WTC11 (cell line): ENCODE results near the gene SH3GL1. TPM values are rescaled to one million over a fixed set of nuclear protein-coding genes. Genes with fewer than 3 reads are reported as not detected.

ENCODE experiments used
- ATAC-seq: fragments of 200-7000 bp; cut with Tn5 transposase; 2 replicates; pipeline ENCODE4 v1.10.0; 2021; ENCODE audit warnings: mild to moderate bottlenecking, moderate library complexity
- CTCF ChIA-PET: fragments of 300-600 bp; sonication (Branson Sonifier 250); formaldehyde crosslinking; loops from one replicate; lab custom pipeline; 2021; ENCODE audit warnings: antibody characterized with exemption; lab: Charles Lee
- POLR2A ChIA-PET: fragments of 350-600 bp; sonication (Branson Sonifier 250); formaldehyde crosslinking; loops from one replicate; lab custom pipeline; 2021; ENCODE audit warnings: antibody characterized with exemption; lab: Charles Lee
- DNase-seq: peaks from one replicate; pipeline ENCODE4 v3.0.0; 2021; ENCODE audit warnings: low spot score
- H3K27ac Mint-ChIP-seq: 2 replicates; pipeline ENCODE4 v1.8.0; 2021; ENCODE audit warnings: mixed read lengths
- H3K27me3 Mint-ChIP-seq: 2 replicates; pipeline ENCODE4 v1.8.0; 2021; ENCODE audit warnings: low read depth, mild to moderate bottlenecking, moderate library complexity, mixed read lengths
- H3K36me3 Mint-ChIP-seq: 2 replicates; pipeline ENCODE4 v1.8.0; 2021; ENCODE audit warnings: mixed read lengths
- H3K4me1 Mint-ChIP-seq: 2 replicates; pipeline ENCODE4 v1.8.0; 2022; ENCODE audit warnings: mixed read lengths
- H3K4me3 Mint-ChIP-seq: 2 replicates; pipeline ENCODE4 v1.8.0; 2021; ENCODE audit warnings: mild to moderate bottlenecking, moderate library complexity, mixed read lengths
- H3K9me3 Mint-ChIP-seq: 2 replicates; pipeline ENCODE4 v1.8.0; 2021; ENCODE audit warnings: mixed read lengths
- ATF1 ChIP-seq: sonication (generic); formaldehyde crosslinking; IDR thresholded peaks from 2 replicates; pipeline ENCODE4 v1.8.1; 2023; ENCODE audit warnings: mild to moderate bottlenecking, moderate library complexity, missing genetic modification reagents
- ATF2 ChIP-seq: sonication (generic); formaldehyde crosslinking; IDR thresholded peaks from 2 replicates; pipeline ENCODE4 v1.8.1; 2022; ENCODE audit warnings: low read depth, missing genetic modification reagents, borderline replicate concordance
- ELF4 ChIP-seq: sonication (generic); formaldehyde crosslinking; IDR thresholded peaks from 2 replicates; pipeline ENCODE4 v1.8.1; 2022; ENCODE audit warnings: low read depth, mild to moderate bottlenecking, moderate library complexity, missing genetic modification reagents
- GRHL2 ChIP-seq: fragments of 250-450 bp; sonication (Bioruptor Pico); IDR thresholded peaks from 2 replicates; pipeline ENCODE4 v1.8.0; 2022; ENCODE audit warnings: mild to moderate bottlenecking, moderate library complexity; ENCODE audit not compliant: insufficient replicate concordance, severe bottlenecking
- MLX ChIP-seq: sonication (generic); formaldehyde crosslinking; IDR thresholded peaks from 2 replicates; pipeline ENCODE4 v1.8.1; 2023; ENCODE audit warnings: mild to moderate bottlenecking, missing genetic modification reagents, moderate library complexity
- MXD4 ChIP-seq: fragments of 250-450 bp; sonication (Bioruptor Pico); IDR thresholded peaks from 2 replicates; pipeline ENCODE4 v1.8.0; 2021; ENCODE audit warnings: mild to moderate bottlenecking, moderate library complexity, borderline replicate concordance
- NFATC4 ChIP-seq: fragments of 250-450 bp; sonication (Bioruptor Pico); IDR thresholded peaks from 2 replicates; pipeline ENCODE4 v1.9.0; 2021; ENCODE audit warnings: mild to moderate bottlenecking
- NFYB ChIP-seq: sonication (generic); formaldehyde crosslinking; conservative IDR thresholded peaks from 2 replicates; pipeline ENCODE4 v1.8.0; 2022; ENCODE audit warnings: low read depth, missing genetic modification reagents
- TEAD1 ChIP-seq: sonication (generic); formaldehyde crosslinking; IDR thresholded peaks from 2 replicates; pipeline ENCODE4 v1.8.0; 2022; ENCODE audit warnings: mild to moderate bottlenecking, missing genetic modification reagents
- TEAD4 ChIP-seq: sonication (generic); formaldehyde crosslinking; IDR thresholded peaks from 2 replicates; pipeline ENCODE4 v1.8.0; 2022; ENCODE audit warnings: mild to moderate bottlenecking, missing genetic modification reagents
- ZBTB43 ChIP-seq: sonication (generic); formaldehyde crosslinking; IDR thresholded peaks from 2 replicates; pipeline ENCODE4 v1.8.1; 2023; ENCODE audit warnings: mild to moderate bottlenecking, missing genetic modification reagents
- ZMAT4 ChIP-seq: fragments of 250-450 bp; sonication (Bioruptor Pico); IDR thresholded peaks from 2 replicates; pipeline ENCODE4 v1.9.0; 2021; ENCODE audit warnings: mild to moderate bottlenecking
- ZNF138 ChIP-seq: sonication (generic); formaldehyde crosslinking; conservative IDR thresholded peaks from 2 replicates; pipeline ENCODE4 v1.8.1; 2022; ENCODE audit warnings: mild to moderate bottlenecking, moderate library complexity, missing genetic modification reagents
- ZNF232 ChIP-seq: sonication (generic); formaldehyde crosslinking; IDR thresholded peaks from 2 replicates; pipeline ENCODE4 v1.8.0; 2022; ENCODE audit warnings: mild to moderate bottlenecking, missing genetic modification reagents
- ZNF396 ChIP-seq: fragments of 250-450 bp; sonication (Bioruptor Pico); IDR thresholded peaks from 2 replicates; pipeline ENCODE4 v1.8.0; 2021; ENCODE audit warnings: mild to moderate bottlenecking, moderate library complexity, borderline replicate concordance
- ZNF423 ChIP-seq: fragments of 250-450 bp; sonication (Bioruptor Pico); IDR thresholded peaks from 2 replicates; pipeline ENCODE4 v2.1.2; 2022; ENCODE audit warnings: mild to moderate bottlenecking, moderate library complexity
- ZNF425 ChIP-seq: fragments of 250-450 bp; sonication (Bioruptor Pico); conservative IDR thresholded peaks from 2 replicates; pipeline ENCODE4 v1.9.0; 2021; ENCODE audit warnings: mild to moderate bottlenecking
- ZNF512 ChIP-seq: sonication (generic); formaldehyde crosslinking; IDR thresholded peaks from 2 replicates; pipeline ENCODE4 v1.8.1; 2022; ENCODE audit warnings: missing genetic modification reagents, borderline replicate concordance
- total RNA-seq: library from RNA; stranded (reverse); gene quantifications from 3 replicates; pipeline ENCODE4 v1.2.3, GENCODE V29; 2021

Gene SH3GL1
- total RNA-seq, 1 experiment from 2014 or later = 109 TPM

- no peaks in the 10 kb centered on the region; the same call in 1 of the 2 replicates for H3K27me3 Mint-ChIP-seq
- peaks cover 46% of the 10 kb centered on the region for H3K4me1 Mint-ChIP-seq
- peak overlapping the region; percentile 66 for H3K4me3 Mint-ChIP-seq
- H3K36me3 Mint-ChIP-seq = peaks cover 13% of the 10 kb centered on the region
- POLR2A ChIA-PET = interaction anchor here (0.6 to 2.3 kb wide), 6 partner anchors 11 to 174 kb away, joined by 3 to 12 read pairs (median 6); partner anchors contain the start of gene CHAF1A
- CTCF ChIA-PET = interaction anchor here (0.7 to 5.3 kb wide), 11 partner anchors 8 to 251 kb away, joined by 3 to 48 read pairs (median 6); partner anchors contain the start of gene SH3GL1
- DNase-seq (no peak), ATAC-seq (no peak)
- no peak overlapping the region for H3K27ac Mint-ChIP-seq
- no peaks in the 10 kb centered on the region for H3K9me3 Mint-ChIP-seq
- TF ChIP-seq ZNF423 (CRISPR knock-in tag) = no peak
- no peak for TF ChIP-seq ZNF396 (CRISPR knock-in tag)
- no peak for TF ChIP-seq TEAD4 (CRISPR knock-in tag)
- TF ChIP-seq ATF2 (CRISPR knock-in tag) = no peak
- no peak for TF ChIP-seq ATF1
- TF ChIP-seq ZNF512 = no peak
- TF ChIP-seq NFYB = no peak
- TF ChIP-seq ZNF232 (CRISPR knock-in tag) = no peak
- no peak for TF ChIP-seq ZNF425 (CRISPR knock-in tag)
- no peak for TF ChIP-seq MXD4
- TF ChIP-seq TEAD1 (CRISPR knock-in tag) = no peak
- TF ChIP-seq NFATC4 (CRISPR knock-in tag) = no peak
- no peak for TF ChIP-seq GRHL2 (CRISPR knock-in tag)
- no peak for TF ChIP-seq ZMAT4
- no peak for TF ChIP-seq ZNF138 (CRISPR knock-in tag)
- no peak for TF ChIP-seq MLX (CRISPR knock-in tag)
- no peak for TF ChIP-seq ELF4 (CRISPR knock-in tag)
- TF ChIP-seq ZBTB43 (CRISPR knock-in tag) = no peak
These were observed 9.0 kb downstream of the SH3GL1 start for GRCh38 chr19:4391306-4391693.
